GM12875 (cell line): ENCODE data around the gene KDM8.

Source experiments
- H3K4me3 ChIP-seq: one replicate; pipeline ENCODE4 v1.5.1; 2011; ENCODE audit warnings: low read depth, low read length, control low read depth
- CTCF ChIP-seq: IDR thresholded peaks from 2 replicates; pipeline ENCODE4 v1.5.1; 2011; ENCODE audit warnings: low read depth, mild to moderate bottlenecking, control low read depth, inconsistent platforms, low read length, moderate library complexity, borderline replicate concordance; ENCODE audit not compliant: insufficient read depth

KDM8 gene

DNA sequence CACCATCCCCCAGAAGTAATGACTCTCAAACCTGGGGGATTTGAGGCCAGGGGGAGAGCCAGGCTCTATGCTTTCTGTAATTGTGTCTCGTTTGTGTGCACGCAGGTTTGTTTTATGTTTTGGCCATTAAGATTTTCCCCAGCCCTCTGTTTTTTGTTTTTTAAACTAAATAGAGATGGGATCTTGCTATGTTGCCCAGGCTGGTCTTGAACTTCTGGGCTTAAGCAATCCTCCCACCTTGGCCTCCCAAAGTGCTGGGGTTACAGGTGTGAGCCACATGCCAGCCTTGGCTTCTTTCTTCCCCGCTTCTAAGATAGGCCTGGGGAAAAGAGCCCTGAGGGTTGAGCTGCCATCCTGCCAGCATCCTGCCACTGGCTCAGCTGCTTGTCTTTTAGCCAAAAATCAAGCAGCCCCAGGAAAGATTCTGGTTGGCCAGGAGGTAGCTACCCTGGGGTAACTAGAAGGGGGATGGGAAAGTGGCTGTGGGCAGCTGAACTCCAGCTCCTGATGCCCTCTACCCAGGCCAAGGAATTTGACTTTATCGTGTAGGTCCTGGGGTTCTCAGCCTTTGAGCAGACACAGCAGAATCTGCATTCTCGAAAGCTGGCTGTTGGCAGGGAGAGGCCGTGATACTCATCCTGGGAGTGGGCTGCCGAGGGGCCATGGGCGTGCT, 18.4 kb downstream of the KDM8 start:
- no peak overlapping the region for H3K4me3 ChIP-seq
- TF ChIP-seq CTCF = no peak

DNA sequence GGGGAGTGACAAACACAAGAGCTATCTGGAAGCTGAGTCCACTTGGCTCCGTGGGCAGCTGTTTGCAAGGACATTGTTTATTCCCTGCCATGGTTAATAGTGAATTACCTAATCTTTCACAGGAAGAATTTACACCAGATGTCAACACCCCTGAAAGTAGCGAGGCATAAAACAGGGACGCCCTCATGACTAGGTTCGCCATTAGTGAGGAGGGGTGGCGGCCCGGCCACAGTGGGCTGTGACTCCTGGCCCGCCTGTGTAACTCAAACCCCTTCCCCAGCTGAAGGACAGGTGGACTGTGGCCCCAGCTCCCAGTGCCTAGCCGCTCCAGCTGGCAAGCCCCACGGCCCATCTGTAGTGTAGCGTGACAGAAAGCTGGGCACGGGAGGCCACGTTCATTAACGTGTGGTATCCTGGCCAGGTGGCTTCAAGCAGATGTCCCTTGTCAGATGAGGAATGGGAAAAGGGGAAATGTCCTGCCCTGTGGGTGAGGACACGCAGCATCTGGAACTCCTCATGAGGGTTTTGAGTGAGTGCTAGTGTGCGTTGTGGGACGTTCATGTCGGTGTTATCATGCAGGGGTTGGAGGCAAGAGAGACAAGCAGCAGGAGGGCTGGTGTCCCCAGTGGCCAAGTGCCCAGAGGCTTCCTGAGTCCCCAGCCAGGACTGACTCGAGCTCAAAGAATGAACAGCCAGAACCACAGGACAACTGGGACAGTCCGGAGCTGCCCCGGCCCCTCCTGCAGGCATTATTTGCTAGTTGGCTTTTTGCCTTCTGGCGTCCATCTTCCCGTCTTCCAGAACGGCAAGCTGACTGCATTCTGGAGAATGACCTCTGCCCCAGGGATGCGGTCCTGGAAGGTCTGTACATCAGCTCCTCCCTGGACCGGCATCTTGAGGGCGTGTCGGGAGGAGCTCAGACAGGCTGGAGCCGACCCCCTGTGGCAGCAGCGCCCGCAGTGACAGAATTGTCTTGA, 19.2 kb downstream of the KDM8 start:
- no peak for TF ChIP-seq CTCF
- H3K4me3 ChIP-seq = no peak overlapping the region

GRCh38 chr16:27223226-27223610, 19.9 kb downstream of the KDM8 start:
- peak; percentile 16; the same call in 1 of the 2 replicates for TF ChIP-seq CTCF
- H3K4me3 ChIP-seq = no peak overlapping the region

GRCh38 chr16:27223701-27224100, 20.4 kb downstream of the KDM8 start:
- no peak for TF ChIP-seq CTCF
- H3K4me3 ChIP-seq = no peak overlapping the region

GRCh38 chr16:27224271-27224737, 21.0 kb downstream of the KDM8 start:
- H3K4me3 ChIP-seq = no peak overlapping the region
- no peak for TF ChIP-seq CTCF

GRCh38 chr16:27224741-27225300, 21.5 kb downstream of the KDM8 start:
- H3K4me3 ChIP-seq = no peak overlapping the region
- TF ChIP-seq CTCF = no peak
